ENCODE data around the gene MARK3. TPM values are rescaled to one million over a fixed set of nuclear protein-coding genes. Genes with fewer than 3 reads are reported as not detected.
A peak's percentile ranks its signal among the peaks of the same experiment; 100 is the strongest.
"Not testable (repeated sequence)": the region's sequence is repeated elsewhere in the genome, so short reads cannot be mapped to it uniquely, and the experiment has no call there.

Gene MARK3
- total RNA-seq, 1 donor from 2014 or later: 123 TPM

DNA sequence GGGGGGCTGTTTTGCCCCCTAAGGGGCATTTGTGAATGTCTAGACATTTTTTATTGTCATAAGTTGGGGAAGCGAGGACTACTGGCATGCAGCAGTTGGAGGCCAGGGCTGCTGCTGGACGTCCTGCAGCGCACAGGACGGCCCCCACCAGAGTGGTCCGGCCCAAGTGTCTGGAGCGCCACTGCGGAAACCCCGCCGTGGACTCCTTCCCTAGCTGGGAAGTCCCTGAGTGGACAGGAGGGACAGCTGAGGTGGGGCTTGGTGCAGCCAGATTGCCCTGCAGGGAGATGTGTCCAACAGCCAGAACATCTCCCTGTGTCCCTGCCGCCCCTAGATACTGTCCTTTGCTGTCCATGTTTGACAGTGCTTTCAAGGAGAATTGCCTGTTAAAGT is 132.0 kb downstream of the MARK3 start:
- no peak for ATAC-seq
- DNase-seq (ENCODE audit: missing footprints): no peak
- intact Hi-C loops (cut with DNase I): no loop called here

- intact Hi-C loops (cut with DNase I): loop anchor here (2.0 kb wide), 1 partner anchor 29 kb away; no protein-coding TSS in a partner anchor
- peak; percentile 21 for ATAC-seq
- DNase-seq (ENCODE audit: missing footprints): no peak
Measured at GRCh38 chr14:103517721-103518421, 132.7 kb downstream of the MARK3 start.

- peak; percentile 44 for ATAC-seq
- DNase-seq (ENCODE audit: missing footprints): peak; percentile 81
Measured at GRCh38 chr14:103518422-103519042, 133.3 kb downstream of the MARK3 start.

DNA sequence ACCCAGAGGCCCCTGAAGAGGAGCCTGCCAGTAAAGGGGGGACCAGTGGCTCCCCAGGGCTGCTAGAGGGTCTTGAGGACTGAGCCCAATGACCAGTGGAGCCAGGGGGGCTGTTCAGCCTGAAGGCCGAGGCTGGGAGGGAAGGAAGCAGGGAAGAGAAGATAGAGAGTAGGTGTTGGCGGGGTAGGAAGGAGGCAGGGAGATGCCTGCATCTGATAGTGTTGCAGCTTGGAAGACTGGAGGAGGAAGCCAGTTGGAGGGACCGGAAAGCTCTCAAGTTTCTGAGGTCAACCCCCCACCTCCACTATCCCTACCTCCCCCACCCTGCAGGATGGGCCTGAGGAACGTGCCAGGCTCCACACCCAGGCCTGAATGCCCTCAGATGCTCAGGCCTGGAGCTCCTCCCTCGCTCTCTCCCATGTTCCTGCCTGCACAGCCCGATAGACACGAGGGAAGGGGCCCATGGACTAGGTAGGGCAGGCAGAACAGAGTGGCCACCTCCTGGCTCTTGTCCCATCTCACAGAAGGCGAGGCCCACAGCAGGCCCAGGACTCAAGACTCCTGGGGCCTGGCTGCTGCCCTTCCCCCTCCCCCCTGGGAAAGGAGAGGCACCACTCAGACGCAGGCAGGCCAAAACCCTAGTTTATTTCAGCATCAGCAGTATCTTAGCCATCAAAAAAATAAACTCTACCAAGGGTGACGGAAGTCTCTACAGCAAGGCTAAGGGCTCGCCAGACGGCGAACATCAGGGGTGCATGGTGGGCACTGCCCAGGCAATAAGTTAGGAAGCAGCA is 134.0 kb downstream of the MARK3 start:
- intact Hi-C loops (cut with DNase I): loop anchor here (2.0 kb wide), 1 partner anchor 28 kb away; no protein-coding TSS in a partner anchor
- ATAC-seq: no peak
- no peak for DNase-seq (ENCODE audit: missing footprints)

More at GRCh38 chr14:103518422-103519042, 133.3 kb downstream of the MARK3 start:
- intact Hi-C loops (cut with DNase I): loop anchor here (2.0 kb wide), 1 partner anchor 28 kb away; no protein-coding TSS in a partner anchor

DNA sequence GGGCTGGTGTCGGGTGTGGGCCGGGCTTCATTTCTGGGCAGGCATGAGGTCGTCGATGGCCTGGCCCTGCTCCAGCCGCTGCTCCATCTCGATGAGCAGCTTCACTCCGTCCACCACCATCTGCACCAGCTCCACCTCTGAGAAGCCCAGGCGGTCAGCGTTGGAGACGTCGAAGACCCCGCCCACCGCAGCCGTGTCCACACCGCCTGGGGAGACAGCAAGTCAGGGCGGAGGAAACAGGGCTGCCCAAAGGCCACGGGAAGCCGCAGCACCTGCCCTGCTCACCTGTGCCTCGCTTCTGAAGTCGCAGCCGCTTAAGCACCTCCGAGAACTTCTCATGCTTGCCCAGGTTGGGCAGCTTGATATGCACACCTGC is 134.6 kb downstream of the MARK3 start:
- intact Hi-C loops (cut with DNase I): loop anchor here (2.0 kb wide), 1 partner anchor 27 kb away; no protein-coding TSS in a partner anchor
- ATAC-seq (no peak), DNase-seq (ENCODE audit: missing footprints) (no peak)

- DNase-seq (ENCODE audit: missing footprints) (no peak), ATAC-seq (no peak)
- intact Hi-C loops (cut with DNase I): no loop called here
Measured at GRCh38 chr14:103520269-103520656, 135.0 kb downstream of the MARK3 start.

- peak; percentile 47 for ATAC-seq
- peak; percentile 94 for DNase-seq (ENCODE audit: missing footprints)
- intact Hi-C loops (cut with DNase I): no loop called here
Measured at GRCh38 chr14:103520657-103521437, 135.6 kb downstream of the MARK3 start.

- intact Hi-C loops (cut with DNase I): no loop called here
- peak; percentile 49 for ATAC-seq
- DNase-seq (ENCODE audit: missing footprints): peak; percentile 84
Measured at GRCh38 chr14:103521438-103521950, 136.3 kb downstream of the MARK3 start.

GRCh38 chr14:103521951-103522563 is 136.8 kb downstream of the MARK3 start:
- DNase-seq (ENCODE audit: missing footprints): peak; percentile 72
- ATAC-seq: no peak
- intact Hi-C loops (cut with DNase I): no loop called here

DNA sequence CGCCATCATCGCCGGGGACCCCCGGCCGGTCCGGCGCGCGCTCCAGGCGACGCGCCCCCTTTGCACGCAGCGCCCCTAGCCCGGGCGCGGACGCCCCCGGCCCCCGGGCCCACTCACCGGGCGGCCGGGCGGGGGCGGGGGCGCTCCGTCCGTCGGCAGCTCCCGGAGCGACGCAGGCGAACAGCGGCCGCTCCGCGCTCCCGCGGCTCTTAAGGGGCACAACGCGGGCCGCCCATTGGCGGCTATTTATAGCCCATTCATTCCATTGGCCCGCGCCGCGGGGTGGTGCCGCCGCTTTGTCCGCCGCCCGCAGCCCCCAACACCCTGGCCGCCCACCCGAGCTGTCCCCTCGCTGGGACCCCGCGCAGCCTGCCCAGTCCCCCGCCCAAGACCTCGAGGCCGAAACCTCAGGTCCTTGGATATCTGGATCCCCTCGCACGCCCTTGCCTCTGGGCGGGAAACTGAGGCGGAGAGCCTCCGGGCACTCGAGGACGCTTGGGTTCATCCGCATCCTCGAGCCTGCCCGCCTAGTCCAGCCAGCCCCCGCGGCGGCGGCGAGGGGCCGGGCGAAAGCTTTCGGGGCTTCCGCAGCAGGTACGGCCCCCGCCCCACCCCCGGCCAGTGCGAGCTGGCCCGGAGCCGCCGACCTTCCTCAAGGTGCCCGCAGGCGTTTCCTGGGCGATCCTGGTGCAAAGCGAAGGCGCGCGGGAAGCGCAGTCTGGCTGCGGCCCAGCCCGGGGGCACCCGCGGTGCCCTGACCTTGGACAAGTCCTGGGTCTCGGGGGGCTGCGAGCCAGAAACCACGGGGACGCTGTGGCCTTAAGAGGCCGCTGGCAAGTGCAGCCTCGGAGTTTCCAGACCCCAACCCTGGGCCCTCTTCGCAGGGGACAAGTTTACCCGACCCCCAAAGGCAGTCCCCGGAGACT is 137.7 kb downstream of the MARK3 start, which contains the start of gene CKB:
Gene CKB, minus strand, starts transcription at position 182 of the 926 bp plus-strand sequence. CDS start 337 bp downstream, outside the sequence.
- intact Hi-C loops (cut with DNase I): no loop called here
- peak; percentile 43 for ATAC-seq
- peak; percentile 81 for DNase-seq (ENCODE audit: missing footprints)

DNA sequence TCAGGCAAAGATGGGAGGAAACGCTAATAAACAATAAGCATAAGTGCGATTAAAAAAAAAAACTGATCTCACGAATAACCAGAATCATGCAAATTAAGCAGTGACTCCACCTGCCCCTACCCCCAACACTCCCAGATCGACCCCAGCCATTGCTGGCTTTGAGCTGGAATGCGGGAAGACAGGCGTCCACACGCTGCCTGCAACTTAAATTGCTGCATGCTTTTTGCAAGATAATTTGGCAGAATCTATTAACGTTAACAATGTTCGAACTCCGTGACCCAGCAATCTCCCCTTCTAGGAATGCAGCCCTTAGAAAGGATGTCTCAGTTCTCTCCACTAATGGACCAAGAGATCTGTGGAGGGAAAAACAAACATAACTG is 138.3 kb downstream of the MARK3 start:
- intact Hi-C loops (cut with DNase I): no loop called here
- ATAC-seq: no peak
- peak; percentile 14 for DNase-seq (ENCODE audit: missing footprints)

- DNase-seq (ENCODE audit: missing footprints): peak; percentile 53
- ATAC-seq: no peak
- intact Hi-C loops (cut with DNase I): no loop called here
Measured at GRCh38 chr14:103524002-103524935, 139.1 kb downstream of the MARK3 start.

DNA sequence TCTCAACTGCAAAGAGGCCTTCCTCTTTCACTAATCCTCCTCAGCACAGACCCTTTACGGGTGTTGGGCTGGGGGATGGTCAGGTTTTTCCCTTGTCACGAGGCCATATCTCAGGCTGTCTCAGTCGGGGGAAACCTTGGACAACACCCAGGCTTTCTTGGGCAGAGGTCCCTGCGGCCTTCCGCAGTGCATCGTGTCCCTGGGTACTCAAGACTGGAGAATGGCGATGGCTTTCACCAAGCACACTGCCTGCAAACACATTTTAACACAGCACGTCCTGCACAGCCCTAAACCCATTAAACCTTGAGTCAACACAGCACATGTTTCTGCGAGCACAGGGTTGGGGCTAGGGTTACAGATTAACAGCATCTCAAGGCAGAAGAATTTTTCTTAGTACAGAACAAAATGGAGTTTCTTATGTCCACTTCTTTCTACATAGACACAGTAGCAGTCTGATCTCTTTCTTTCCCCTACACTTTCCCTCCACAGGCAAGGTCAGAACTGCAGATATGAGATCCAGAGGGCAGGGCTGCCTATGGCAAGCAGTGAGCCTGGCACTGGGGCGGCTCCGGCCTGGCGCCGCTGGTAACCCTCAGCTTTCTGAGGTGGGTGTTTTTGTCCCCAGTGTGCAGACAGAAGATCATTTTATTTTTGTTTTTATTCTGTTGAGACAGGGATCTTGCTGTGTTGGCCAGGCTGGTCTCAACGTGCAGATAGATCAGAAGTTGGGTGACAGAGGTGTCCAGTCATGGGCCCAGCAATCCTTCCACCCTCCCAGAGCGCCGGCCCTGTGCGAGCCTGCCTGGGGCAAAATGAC is 140.4 kb downstream of the MARK3 start:
- ATAC-seq; intact Hi-C loops (cut with DNase I): not testable (repeated sequence)
- DNase-seq (ENCODE audit: missing footprints): peak; percentile 32

GRCh38 chr14:103526247-103526913 is 141.2 kb downstream of the MARK3 start:
- ATAC-seq (no peak), DNase-seq (ENCODE audit: missing footprints) (peak; percentile 46)
- intact Hi-C loops (cut with DNase I): no loop called here

- ATAC-seq: no peak
Measured at GRCh38 chr14:103526914-103527248, 141.7 kb downstream of the MARK3 start.

More at GRCh38 chr14:103526914-103527248, 141.7 kb downstream of the MARK3 start:
- intact Hi-C loops (cut with DNase I): no loop called here
- DNase-seq (ENCODE audit: missing footprints): no peak

Data from Right ventricle myocardium inferior (tissue), 1 donor.